MCF 10A (cell line): ENCODE data around the gene GPC2. TPM values are rescaled to one million over a fixed set of nuclear protein-coding genes. Genes with fewer than 3 reads are reported as not detected.

ENCODE experiments used
- BruUV-seq: library from RNA; stranded (reverse); fragments of 400-500 nt; replicated peaks from 2 replicates; lab custom pipeline; 2021; lab: Mats Ljungman, UMichigan
- CTCF ChIA-PET: fragments of 300-600 bp; sonication (Branson Sonifier 250); formaldehyde crosslinking; extraction: SDS; loops from one replicate; lab custom pipeline; 2021; ENCODE audit warnings: antibody characterized with exemption, inconsistent platforms; lab: Yijun Ruan, JAX
- POLR2A ChIA-PET: fragments of 300-600, 350-650 bp; sonication (Branson Sonifier 250); formaldehyde crosslinking; extraction: SDS; loops from one replicate; lab custom pipeline; 2020; ENCODE audit warnings: antibody characterized with exemption, inconsistent platforms; lab: Yijun Ruan, JAX
- DNase-seq: peaks from one replicate; pipeline ENCODE4 v3.0.0-alpha.2; 2018; ENCODE audit not compliant: unreplicated experiment
- H3K27ac Mint-ChIP-seq: one replicate; pipeline ENCODE4 v1.8.0; 2022; ENCODE audit warnings: mild to moderate bottlenecking, low read depth, mixed read lengths; ENCODE audit not compliant: unreplicated experiment
- H3K27me3 Mint-ChIP-seq: one replicate; pipeline ENCODE4 v1.8.0; 2022; ENCODE audit warnings: mixed read lengths; ENCODE audit not compliant: insufficient read depth, unreplicated experiment
- H3K36me3 Mint-ChIP-seq: one replicate; pipeline ENCODE4 v1.8.0; 2022; ENCODE audit warnings: mild to moderate bottlenecking, moderate library complexity, mixed read lengths; ENCODE audit not compliant: insufficient read depth, unreplicated experiment
- H3K4me1 Mint-ChIP-seq: one replicate; pipeline ENCODE4 v1.8.0; 2022; ENCODE audit warnings: mixed read lengths; ENCODE audit not compliant: insufficient read depth, unreplicated experiment
- H3K4me3 Mint-ChIP-seq: one replicate; pipeline ENCODE4 v1.8.0; 2022; ENCODE audit warnings: mild to moderate bottlenecking, moderate library complexity, mixed read lengths; ENCODE audit not compliant: unreplicated experiment
- H3K9me3 Mint-ChIP-seq: one replicate; pipeline ENCODE4 v1.8.0; 2022; ENCODE audit warnings: mixed read lengths; ENCODE audit not compliant: unreplicated experiment
- CTCF ChIP-seq: fragments of 200-600 bp; IDR thresholded peaks from one replicate; pipeline ENCODE4 v1.8.0; 2022; ENCODE audit warnings: antibody characterized with exemption, mild to moderate bottlenecking; ENCODE audit not compliant: unreplicated experiment
- intact Hi-C: fragments of 100-400 bp; cut with micrococcal nuclease; formaldehyde crosslinking; loops from 2 replicates; pipeline ENCODE4 v1.14.1; 2022
- total RNA-seq: library from RNA; stranded (reverse); gene quantifications from 2 replicates; pipeline ENCODE4 v1.2.3, GENCODE V29; 2022

Gene GPC2
- total RNA-seq, 1 experiment from 2014 or later: 0.65 TPM

GRCh38 chr7:100166317-100166940 lies 10.8 kb downstream of the GPC2 start:
- Mint-ChIP-seq H3K4me1 (peaks cover 28% of the 10 kb centered on the region), H3K4me3 (no peak overlapping the region), H3K27ac (peak overlapping the region; percentile 54), H3K9me3 (no peaks in the 10 kb centered on the region), H3K27me3 (peaks cover 42% of the 10 kb centered on the region), H3K36me3 (no peaks in the 10 kb centered on the region)
- intact Hi-C loops: no loop called here
- DNase-seq: no peak
- CTCF ChIA-PET: interaction anchor here (3.1 kb wide), 1 partner anchor 34 kb away, joined by 10 read pairs; no protein-coding TSS in a partner anchor
- no TSS peak for BruUV-seq
- no peak for TF ChIP-seq CTCF
- POLR2A ChIA-PET: interaction anchor here (1.0 to 1.7 kb wide), 2 partner anchors 106 to 262 kb away, joined by 4 to 5 read pairs; partner anchors contain the start of gene ZCWPW1

- BruUV-seq: no TSS peak
- H3K36me3 Mint-ChIP-seq: peaks cover 5% of the 10 kb centered on the region
- intact Hi-C loops: no loop called here
- H3K4me3 Mint-ChIP-seq: no peak overlapping the region
- H3K4me1 Mint-ChIP-seq: peaks cover 21% of the 10 kb centered on the region
- H3K9me3 Mint-ChIP-seq: no peaks in the 10 kb centered on the region
- POLR2A ChIA-PET: interaction anchor here (0.7 to 1.7 kb wide), 4 partner anchors 8 to 89 kb away, joined by 3 to 11 read pairs (median 4); partner anchors contain the start of gene LAMTOR4
- no peak for TF ChIP-seq CTCF
- DNase-seq: no peak
- no peak overlapping the region for H3K27ac Mint-ChIP-seq
- H3K27me3 Mint-ChIP-seq: peaks cover 28% of the 10 kb centered on the region
- CTCF ChIA-PET: interaction anchor here (1.2 to 3.1 kb wide), 2 partner anchors 31 to 54 kb away, joined by 3 to 10 read pairs; no protein-coding TSS in a partner anchor
These were observed 13.3 kb downstream of the GPC2 start for GRCh38 chr7:100163871-100164270.

- ChIA-PET CTCF (interaction anchor here (0.6 to 1.2 kb wide), 4 partner anchors 14 to 54 kb away, joined by 3 to 6 read pairs (median 4); no protein-coding TSS in a partner anchor), POLR2A (interaction anchor here (0.6 to 1.7 kb wide), 7 partner anchors 9 to 172 kb away, joined by 3 to 11 read pairs (median 4); partner anchors contain the start of genes GPC2 and LAMTOR4)
- H3K4me3 Mint-ChIP-seq: no peak overlapping the region
- no peaks in the 10 kb centered on the region for H3K9me3 Mint-ChIP-seq
- no TSS peak for BruUV-seq
- intact Hi-C loops: no loop called here
- H3K27ac Mint-ChIP-seq: peak overlapping the region; percentile 22
- DNase-seq: peak; percentile 52
- H3K4me1 Mint-ChIP-seq: peaks cover 13% of the 10 kb centered on the region
- H3K27me3 Mint-ChIP-seq: peaks cover 24% of the 10 kb centered on the region
- peaks cover 5% of the 10 kb centered on the region for H3K36me3 Mint-ChIP-seq
- TF ChIP-seq CTCF: no peak
These were observed 14.1 kb downstream of the GPC2 start for GRCh38 chr7:100163006-100163531.

GRCh38 chr7:100160067-100160466 lies 17.1 kb downstream of the GPC2 start:
- no peak overlapping the region for H3K4me3 Mint-ChIP-seq
- no peaks in the 10 kb centered on the region for H3K27me3 Mint-ChIP-seq
- no peak overlapping the region for H3K27ac Mint-ChIP-seq
- TF ChIP-seq CTCF: no peak
- BruUV-seq: no TSS peak
- peaks cover 22% of the 10 kb centered on the region for H3K4me1 Mint-ChIP-seq
- CTCF ChIA-PET: no interaction called here
- H3K36me3 Mint-ChIP-seq: peaks cover 21% of the 10 kb centered on the region
- POLR2A ChIA-PET: interaction anchor here (5.5 kb wide), 1 partner anchor 12 kb away, joined by 58 read pairs; the partner anchor contains the start of gene LAMTOR4
- no peaks in the 10 kb centered on the region for H3K9me3 Mint-ChIP-seq
- intact Hi-C loops: no loop called here
- no peak for DNase-seq
